Activated naive CD4-positive, alpha-beta T cell treated with anti-CD3 and anti-CD28 coated beads, Interleukin-2, amount 50 U/mL, for 24 hours (primary cell): ENCODE results near the gene GAREM2.

Experiments used
- H3K27ac Mint-ChIP-seq: one replicate; pipeline ENCODE4 v1.8.0; 2021; ENCODE audit warnings: mild to moderate bottlenecking, mixed read lengths
- H3K27me3 Mint-ChIP-seq: one replicate; pipeline ENCODE4 v1.8.0; 2021; ENCODE audit warnings: mixed read lengths
- H3K36me3 Mint-ChIP-seq: one replicate; pipeline ENCODE4 v1.8.0; 2021; ENCODE audit warnings: mixed read lengths
- H3K4me1 Mint-ChIP-seq: one replicate; pipeline ENCODE4 v1.8.0; 2021; ENCODE audit warnings: mixed read lengths
- H3K4me3 Mint-ChIP-seq: one replicate; pipeline ENCODE4 v1.8.0; 2021; ENCODE audit warnings: mild to moderate bottlenecking, mixed read lengths
- H3K9me3 Mint-ChIP-seq: one replicate; pipeline ENCODE4 v1.8.0; 2021; ENCODE audit warnings: mixed read lengths

The GAREM2 gene

DNA sequence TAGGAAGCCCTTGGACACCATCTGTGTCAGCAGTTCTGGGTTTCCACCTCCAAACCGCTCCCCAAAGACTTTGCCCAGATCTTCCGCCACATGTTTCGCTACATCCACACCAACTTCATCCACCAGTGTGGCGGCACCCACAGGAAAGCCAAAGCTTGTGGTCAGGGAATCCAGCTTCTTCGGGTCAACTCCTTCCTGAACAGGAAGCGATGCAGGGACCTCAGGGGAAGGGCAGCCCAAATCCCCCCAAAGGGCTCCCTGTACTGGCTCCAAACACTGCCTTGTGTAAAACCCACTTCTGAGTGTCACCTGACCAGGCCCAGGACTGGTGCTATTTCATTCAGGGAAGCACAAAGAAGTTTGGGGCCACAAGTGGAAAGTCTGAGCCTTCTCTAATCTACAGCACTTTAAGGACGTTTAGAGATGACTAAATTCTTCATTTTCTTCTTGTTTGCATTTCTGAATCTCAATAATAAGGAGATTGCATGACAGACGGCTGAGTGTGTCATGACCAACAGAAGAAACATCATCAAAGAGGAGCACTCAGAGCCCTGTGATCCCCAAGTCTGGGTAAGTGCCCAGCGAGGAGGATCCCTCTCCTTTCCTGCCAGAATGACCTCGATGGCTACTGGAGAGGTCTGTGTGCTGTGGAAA is 20.8 kb downstream of the GAREM2 start:
- H3K4me3 Mint-ChIP-seq, result no peak overlapping the region

DNA sequence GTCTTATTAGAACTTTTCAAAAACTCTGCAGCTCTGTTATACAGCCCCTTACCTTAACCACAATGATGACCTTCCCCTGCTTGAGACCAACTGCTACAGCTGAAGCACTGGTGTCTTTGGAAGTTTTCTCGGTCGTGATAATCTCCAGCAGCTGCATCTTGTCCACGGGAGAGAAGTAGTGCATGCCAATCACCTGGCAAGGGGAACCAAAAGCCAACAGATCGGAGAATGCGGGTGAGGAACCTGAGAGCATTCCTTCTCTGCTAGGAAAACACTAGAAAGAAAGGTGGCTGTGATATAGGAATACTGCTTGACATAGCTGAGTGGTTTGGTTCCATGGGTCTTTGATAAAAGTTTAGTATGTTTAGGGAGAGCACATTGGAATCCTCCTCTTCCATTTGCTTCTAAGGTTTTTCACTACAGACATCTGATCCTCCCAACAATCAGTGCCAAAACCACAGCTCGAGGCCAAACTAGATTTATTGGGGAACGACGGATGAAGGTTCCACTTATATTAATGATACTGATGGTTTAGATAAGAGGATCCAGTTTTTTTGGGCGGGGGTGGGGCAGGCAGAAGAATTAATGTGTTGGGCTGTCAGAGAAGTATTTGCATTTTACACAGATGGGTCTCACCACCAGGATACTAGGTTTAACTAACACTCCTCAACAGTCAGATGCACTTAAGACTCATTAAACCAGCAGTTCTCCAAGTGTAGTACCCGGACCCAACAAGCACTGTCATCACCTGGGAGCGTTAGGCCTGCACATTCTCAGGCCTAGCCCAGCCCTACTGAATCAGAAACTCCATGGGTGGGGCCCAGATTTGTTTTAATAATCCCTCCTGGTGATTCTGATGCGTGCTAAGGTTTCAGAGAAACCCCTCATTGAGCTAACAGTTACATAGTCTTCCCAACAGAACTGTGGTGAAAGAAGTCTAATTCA is 22.4 kb downstream of the GAREM2 start:
- Mint-ChIP-seq H3K4me1 (no peaks in the 10 kb centered on the region), H3K4me3 (no peak overlapping the region), H3K27ac (peak overlapping the region; percentile 30), H3K9me3 (no peaks in the 10 kb centered on the region), H3K27me3 (no peaks in the 10 kb centered on the region), H3K36me3 (peaks cover 7% of the 10 kb centered on the region)

More for the DNA sequence above, 20.8 kb downstream of the GAREM2 start:
- peaks cover 5% of the 10 kb centered on the region for H3K36me3 Mint-ChIP-seq
- H3K9me3 Mint-ChIP-seq, result no peaks in the 10 kb centered on the region
- H3K4me1 Mint-ChIP-seq, result no peaks in the 10 kb centered on the region
- peak overlapping the region; percentile 12 for H3K27ac Mint-ChIP-seq
- H3K27me3 Mint-ChIP-seq, result no peaks in the 10 kb centered on the region

DNA sequence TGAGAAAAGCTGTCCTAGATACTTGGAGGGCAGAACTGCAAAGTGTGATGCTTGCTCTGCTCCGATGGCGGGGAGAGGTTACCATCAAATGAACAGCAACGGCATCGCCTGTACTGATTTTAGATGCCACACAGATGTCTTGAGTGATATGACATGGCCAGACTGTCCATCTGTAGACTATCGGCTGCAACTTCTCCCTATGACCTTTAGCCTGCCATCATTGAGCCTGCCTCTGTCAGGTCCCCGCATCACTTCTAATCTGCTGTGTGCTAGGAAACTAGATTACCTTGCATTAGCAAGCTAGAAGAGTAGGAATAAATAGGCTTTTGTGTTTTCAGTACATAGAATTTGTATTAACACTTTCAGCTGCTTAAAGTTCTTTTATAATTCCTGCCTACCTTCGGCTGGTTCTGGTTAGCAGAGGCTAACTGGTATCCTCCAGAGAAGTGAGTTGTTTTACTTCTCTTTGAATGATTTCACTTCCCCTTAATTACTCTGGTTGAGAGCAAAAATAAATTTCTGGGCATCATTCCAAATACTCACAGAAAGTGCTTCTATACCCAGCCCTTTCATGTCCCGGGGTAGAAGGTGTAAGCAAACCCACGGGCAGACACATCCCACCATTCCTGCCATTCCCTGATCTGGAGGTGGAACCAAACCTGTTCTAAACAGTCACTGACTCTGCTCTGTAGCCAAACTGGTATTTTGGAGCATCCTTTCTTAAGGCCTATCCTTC is 24.0 kb downstream of the GAREM2 start:
- H3K27ac Mint-ChIP-seq, result peak overlapping the region; percentile 30
- H3K9me3 Mint-ChIP-seq, result no peaks in the 10 kb centered on the region
- no peaks in the 10 kb centered on the region for H3K4me1 Mint-ChIP-seq
- H3K36me3 Mint-ChIP-seq, result peaks cover 7% of the 10 kb centered on the region
- no peaks in the 10 kb centered on the region for H3K27me3 Mint-ChIP-seq
- H3K4me3 Mint-ChIP-seq, result no peak overlapping the region

DNA sequence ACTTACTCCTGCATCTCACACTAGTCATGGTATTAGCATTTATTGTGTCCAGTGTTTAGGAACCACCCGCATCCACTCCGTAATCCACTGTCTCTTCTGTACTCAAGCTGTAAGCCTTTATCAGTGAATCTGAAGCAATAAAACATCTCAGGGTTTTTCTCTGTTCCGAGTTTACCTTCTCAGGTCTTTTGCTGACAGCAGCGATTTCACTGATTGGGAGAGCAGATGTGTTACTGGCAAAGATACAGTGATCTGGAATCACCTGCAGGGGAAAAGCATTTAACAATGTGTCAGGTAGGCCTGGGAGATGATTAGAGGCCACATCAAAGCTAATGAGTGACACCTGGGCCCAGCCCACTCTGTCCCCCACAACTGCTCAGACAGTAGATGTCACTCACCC is 24.6 kb downstream of the GAREM2 start:
- Mint-ChIP-seq H3K27ac (no peak overlapping the region), H3K36me3 (peaks cover 11% of the 10 kb centered on the region), H3K4me3 (no peak overlapping the region), H3K9me3 (no peaks in the 10 kb centered on the region), H3K4me1 (no peaks in the 10 kb centered on the region), H3K27me3 (no peaks in the 10 kb centered on the region)

DNA sequence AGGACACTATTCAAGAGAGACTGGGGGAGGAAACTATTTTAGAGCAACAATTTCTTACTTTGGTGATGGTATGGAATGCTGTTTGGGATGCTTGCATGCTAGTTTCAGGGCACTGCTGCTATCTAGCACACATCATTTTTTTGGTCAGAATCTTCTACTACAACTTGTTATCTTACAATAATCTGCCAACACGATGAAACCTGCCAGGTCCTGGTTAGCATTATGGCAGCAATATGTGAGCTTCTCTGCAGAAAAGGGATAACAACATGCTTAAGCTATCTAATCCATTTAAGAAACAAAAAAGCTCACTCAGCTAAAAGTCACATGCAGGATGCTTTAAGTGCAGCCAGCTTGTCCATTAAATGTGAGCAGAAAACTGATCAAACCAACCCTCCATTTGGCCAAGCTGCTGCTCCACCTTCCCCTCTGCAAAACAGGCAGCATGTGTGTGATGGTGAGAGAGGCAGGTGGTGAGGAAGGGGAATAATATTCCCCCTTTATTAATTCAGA is 30.1 kb downstream of the GAREM2 start:
- Mint-ChIP-seq H3K4me3 (no peak overlapping the region), H3K4me1 (no peaks in the 10 kb centered on the region), H3K9me3 (no peaks in the 10 kb centered on the region), H3K27ac (no peak overlapping the region), H3K36me3 (peaks cover 14% of the 10 kb centered on the region), H3K27me3 (no peaks in the 10 kb centered on the region)

DNA sequence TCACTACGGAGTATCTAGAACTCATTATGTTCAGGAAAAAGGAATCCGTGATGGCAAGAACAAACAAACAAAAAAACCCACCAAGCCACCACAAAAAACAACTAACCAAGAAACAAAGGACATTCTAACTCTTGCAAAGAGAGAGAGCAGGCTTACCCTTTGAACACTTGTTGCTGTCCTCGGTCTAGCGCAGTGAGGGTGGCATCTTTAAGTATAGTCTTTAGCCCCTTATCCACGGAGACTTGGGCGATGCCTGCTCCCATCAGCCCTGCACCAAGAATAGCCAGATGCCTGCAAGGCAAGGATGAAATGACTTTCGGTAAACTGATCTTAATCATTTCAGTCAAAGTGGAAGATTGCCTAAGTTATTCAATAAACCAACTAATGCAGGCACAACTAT is 31.0 kb downstream of the GAREM2 start:
- H3K4me1 Mint-ChIP-seq, result no peaks in the 10 kb centered on the region
- no peak overlapping the region for H3K4me3 Mint-ChIP-seq
- no peaks in the 10 kb centered on the region for H3K9me3 Mint-ChIP-seq
- H3K27ac Mint-ChIP-seq, result no peak overlapping the region
- H3K36me3 Mint-ChIP-seq, result peaks cover 16% of the 10 kb centered on the region
- no peaks in the 10 kb centered on the region for H3K27me3 Mint-ChIP-seq

- no peaks in the 10 kb centered on the region for H3K9me3 Mint-ChIP-seq
- no peak overlapping the region for H3K27ac Mint-ChIP-seq
- no peaks in the 10 kb centered on the region for H3K4me1 Mint-ChIP-seq
- peaks cover 25% of the 10 kb centered on the region for H3K36me3 Mint-ChIP-seq
- H3K4me3 Mint-ChIP-seq, result no peak overlapping the region
- H3K27me3 Mint-ChIP-seq, result no peaks in the 10 kb centered on the region
These were observed 39.1 kb downstream of the GAREM2 start for GRCh38 chr2:26212011-26212410.

GRCh38 chr2:26214759-26215158 is 41.9 kb downstream of the GAREM2 start:
- H3K36me3 Mint-ChIP-seq, result peaks cover 23% of the 10 kb centered on the region

DNA sequence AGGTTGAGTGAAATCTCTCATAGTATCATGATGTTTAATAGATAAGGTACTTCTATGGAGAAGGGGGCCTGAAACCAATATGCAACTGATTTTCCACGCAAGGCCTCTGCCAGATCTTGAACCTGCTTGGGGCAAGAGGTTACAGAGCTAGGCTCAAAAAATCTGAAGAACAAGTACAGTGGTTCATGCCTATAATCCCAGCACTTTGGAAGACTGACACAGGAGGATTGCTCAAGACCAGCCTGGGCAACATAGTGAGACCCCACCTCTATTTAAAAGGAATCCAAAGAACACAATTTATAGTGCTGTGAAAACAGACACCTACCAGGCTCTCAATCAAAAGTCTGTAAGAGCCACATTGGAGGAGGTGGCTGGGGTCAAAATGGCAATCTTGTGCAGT is 42.9 kb downstream of the GAREM2 start:
- Mint-ChIP-seq H3K4me3 (no peak overlapping the region), H3K9me3 (no peaks in the 10 kb centered on the region), H3K36me3 (peaks cover 22% of the 10 kb centered on the region), H3K27ac (no peak overlapping the region), H3K27me3 (no peaks in the 10 kb centered on the region), H3K4me1 (no peaks in the 10 kb centered on the region)

More at GRCh38 chr2:26214759-26215158, 41.9 kb downstream of the GAREM2 start:
- Mint-ChIP-seq H3K27me3 (no peaks in the 10 kb centered on the region), H3K4me3 (no peak overlapping the region), H3K4me1 (no peaks in the 10 kb centered on the region), H3K27ac (no peak overlapping the region), H3K9me3 (no peaks in the 10 kb centered on the region)

DNA sequence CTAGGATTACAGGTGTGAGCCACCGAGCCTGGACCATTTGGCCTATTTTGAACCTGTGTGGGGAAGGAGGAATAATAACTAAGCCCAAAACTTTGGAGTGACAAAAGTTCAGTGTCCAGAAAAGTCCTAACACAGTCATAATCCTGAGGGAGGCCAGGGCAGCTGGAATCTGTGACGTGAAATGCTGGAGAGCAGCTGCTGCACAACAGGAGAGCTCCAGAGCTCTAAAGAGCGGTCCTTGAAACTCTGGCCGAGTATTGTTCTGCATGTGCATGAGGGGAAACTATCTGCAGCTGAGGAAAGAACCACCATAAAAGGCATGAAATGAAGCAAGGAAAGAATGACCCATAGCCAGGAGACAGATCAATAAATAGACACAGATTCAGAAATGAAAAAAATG is 43.7 kb downstream of the GAREM2 start:
- Mint-ChIP-seq H3K27ac (no peak overlapping the region), H3K9me3 (no peaks in the 10 kb centered on the region), H3K27me3 (no peaks in the 10 kb centered on the region)

DNA sequence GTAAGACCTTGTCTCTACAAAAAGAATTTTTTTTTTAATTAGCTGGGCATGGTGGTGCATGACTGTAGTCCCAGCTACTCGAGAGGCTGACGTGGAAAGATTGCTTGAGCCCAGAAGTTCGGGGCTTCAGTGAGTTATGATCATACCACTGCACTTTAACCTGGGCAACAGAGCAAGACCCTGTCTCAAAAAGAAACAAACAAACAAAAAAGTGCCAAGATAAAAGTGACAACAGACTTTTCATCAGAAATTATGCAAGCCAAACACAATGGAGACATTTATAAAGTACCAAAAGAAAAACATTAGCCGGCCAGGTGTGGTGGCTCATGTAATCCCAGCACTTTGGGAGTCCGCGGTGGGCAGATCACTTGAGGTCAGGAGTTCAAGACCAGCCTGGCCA is 44.8 kb downstream of the GAREM2 start:
- Mint-ChIP-seq H3K4me3 (no peak overlapping the region), H3K27me3 (no peaks in the 10 kb centered on the region), H3K4me1 (no peaks in the 10 kb centered on the region), H3K9me3 (no peaks in the 10 kb centered on the region), H3K27ac (no peak overlapping the region), H3K36me3 (peaks cover 17% of the 10 kb centered on the region)

More for the DNA sequence above, 43.7 kb downstream of the GAREM2 start:
- H3K36me3 Mint-ChIP-seq, result peaks cover 20% of the 10 kb centered on the region
- H3K4me3 Mint-ChIP-seq, result no peak overlapping the region
- no peaks in the 10 kb centered on the region for H3K4me1 Mint-ChIP-seq

DNA sequence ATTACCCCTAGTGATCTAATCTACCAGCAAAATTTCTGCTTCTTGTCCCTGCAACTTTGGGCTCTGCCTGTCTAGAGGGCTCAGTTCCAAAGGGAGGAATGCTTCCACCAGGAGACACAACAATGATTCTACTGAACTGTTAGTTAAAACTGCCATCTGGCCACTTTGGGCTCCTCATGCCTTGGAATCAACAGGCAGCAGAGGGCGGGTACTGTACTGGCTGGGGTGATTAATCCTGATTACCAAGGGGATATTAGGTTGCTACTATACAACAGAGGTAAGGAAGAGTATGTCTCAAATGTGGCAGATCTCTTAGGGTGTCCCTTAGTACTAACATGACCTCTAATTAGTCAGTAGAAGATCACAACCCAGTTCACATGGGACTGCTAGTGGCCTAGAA is 50.1 kb downstream of the GAREM2 start:
- H3K27ac Mint-ChIP-seq, result no peak overlapping the region

GRCh38 chr2:26224095-26224494 is 51.2 kb downstream of the GAREM2 start:
- Mint-ChIP-seq H3K4me1 (no peaks in the 10 kb centered on the region), H3K27ac (no peak overlapping the region), H3K36me3 (peaks cover 25% of the 10 kb centered on the region), H3K4me3 (no peak overlapping the region), H3K9me3 (no peaks in the 10 kb centered on the region), H3K27me3 (no peaks in the 10 kb centered on the region)

More for the DNA sequence above, 50.1 kb downstream of the GAREM2 start:
- Mint-ChIP-seq H3K27me3 (no peaks in the 10 kb centered on the region), H3K36me3 (peaks cover 25% of the 10 kb centered on the region), H3K4me3 (no peak overlapping the region), H3K4me1 (no peaks in the 10 kb centered on the region), H3K9me3 (no peaks in the 10 kb centered on the region)

DNA sequence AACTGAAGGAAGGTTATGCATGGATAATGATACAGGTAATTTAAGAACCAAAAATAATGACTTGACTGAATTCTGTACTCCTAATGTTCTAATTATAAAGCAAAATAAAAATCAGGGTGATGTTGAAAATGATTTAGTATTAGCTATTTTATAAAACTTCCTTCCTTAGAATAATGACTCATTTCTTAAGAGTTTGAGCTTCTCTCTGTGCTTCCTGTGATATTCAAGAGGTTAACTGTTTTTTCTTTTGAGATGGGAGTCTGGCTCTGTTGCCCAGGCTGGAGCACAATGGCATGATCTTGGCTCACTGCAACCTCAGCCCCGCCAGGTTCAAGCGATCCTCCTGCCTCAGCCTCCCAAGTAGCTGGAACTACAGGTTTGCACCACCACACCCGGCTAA is 56.7 kb downstream of the GAREM2 start:
- Mint-ChIP-seq H3K4me3 (no peak overlapping the region), H3K27ac (no peak overlapping the region), H3K9me3 (no peaks in the 10 kb centered on the region), H3K27me3 (no peaks in the 10 kb centered on the region), H3K36me3 (peaks cover 28% of the 10 kb centered on the region), H3K4me1 (no peaks in the 10 kb centered on the region)

- Mint-ChIP-seq H3K27me3 (no peaks in the 10 kb centered on the region), H3K27ac (no peak overlapping the region)
These were observed 57.9 kb downstream of the GAREM2 start for GRCh38 chr2:26230806-26231205.

More at GRCh38 chr2:26230806-26231205, 57.9 kb downstream of the GAREM2 start:
- Mint-ChIP-seq H3K4me1 (no peaks in the 10 kb centered on the region), H3K36me3 (peaks cover 26% of the 10 kb centered on the region), H3K9me3 (no peaks in the 10 kb centered on the region), H3K4me3 (no peak overlapping the region)
